GM12878 (cell line): Measurements from ENCODE around the gene TJAP1.

ENCODE experiments used
- EP300 ChIP-seq, 2 experiments: fragments of 150-350 bp in 1 of 2; IDR thresholded peaks; 2 replicates each; pipeline ENCODE4 v1.6.1; 2011 to 2012; ENCODE audit warnings: low read depth in 2 of 2, low read length in 2 of 2, borderline replicate concordance in 1 of 2, improper control_type of control experiment in 1 of 2, inconsistent platforms in 1 of 2; ENCODE audit not compliant: control insufficient read depth in 1 of 2
- KAT2A ChIP-seq: conservative IDR thresholded peaks from 2 replicates; pipeline ENCODE4 v1.6.1; 2011; ENCODE audit warnings: low read depth, low read length; ENCODE audit not compliant: control insufficient read depth
- NFIC ChIP-seq: IDR thresholded peaks from 2 replicates; pipeline ENCODE4 v1.6.1; 2012; ENCODE audit warnings: low read depth, mild to moderate bottlenecking, inconsistent platforms, low read length, moderate library complexity
- PRDM15 ChIP-seq: fragments of 450-650 bp; formaldehyde crosslinking; IDR thresholded peaks from 2 replicates; pipeline ENCODE4 v1.4.0; 2020; ENCODE audit warnings: mild to moderate bottlenecking, moderate library complexity
- RELA ChIP-seq: fragments of 450-650 bp; IDR thresholded peaks from 2 replicates; pipeline ENCODE4 v1.8.0; 2014; ENCODE audit warnings: borderline replicate concordance; ENCODE audit not compliant: partially characterized antibody

GRCh38 chr6:43511824-43512415 lies 34.5 kb downstream of the TJAP1 start:
- TF ChIP-seq PRDM15 (CRISPR knock-in tag) (no peak), EP300 (IDR thresholded peaks at IDR 0.05; ENCODE audit: borderline replicate concordance in 1 of 2, control insufficient read depth in 1 of 2, low read depth in 2 of 2, low read length in 2 of 2) (no peak), NFIC (no peak), KAT2A (no peak), RELA (no peak)
